WTC11 (cell line): Measurements from ENCODE around the gene WWP2. TPM values are rescaled to one million over a fixed set of nuclear protein-coding genes. Genes with fewer than 3 reads are reported as not detected.
"Not testable (repeated sequence)": the region's sequence is repeated elsewhere in the genome, so short reads cannot be mapped to it uniquely, and the experiment has no call there.

Experiments used
- ATAC-seq: fragments of 200-7000 bp; cut with Tn5 transposase; 2 replicates; pipeline ENCODE4 v1.10.0; 2021; ENCODE audit warnings: mild to moderate bottlenecking, moderate library complexity
- CTCF ChIA-PET: fragments of 300-600 bp; sonication (Branson Sonifier 250); formaldehyde crosslinking; loops from one replicate; lab custom pipeline; 2021; ENCODE audit warnings: antibody characterized with exemption; lab: Charles Lee
- POLR2A ChIA-PET: fragments of 350-600 bp; sonication (Branson Sonifier 250); formaldehyde crosslinking; loops from one replicate; lab custom pipeline; 2021; ENCODE audit warnings: antibody characterized with exemption; lab: Charles Lee
- DNase-seq: peaks from one replicate; pipeline ENCODE4 v3.0.0; 2021; ENCODE audit warnings: low spot score
- H3K27ac Mint-ChIP-seq: 2 replicates; pipeline ENCODE4 v1.8.0; 2021; ENCODE audit warnings: mixed read lengths
- H3K27me3 Mint-ChIP-seq: 2 replicates; pipeline ENCODE4 v1.8.0; 2021; ENCODE audit warnings: low read depth, mild to moderate bottlenecking, moderate library complexity, mixed read lengths
- H3K36me3 Mint-ChIP-seq: 2 replicates; pipeline ENCODE4 v1.8.0; 2021; ENCODE audit warnings: mixed read lengths
- H3K4me1 Mint-ChIP-seq: 2 replicates; pipeline ENCODE4 v1.8.0; 2022; ENCODE audit warnings: mixed read lengths
- H3K4me3 Mint-ChIP-seq: 2 replicates; pipeline ENCODE4 v1.8.0; 2021; ENCODE audit warnings: mild to moderate bottlenecking, moderate library complexity, mixed read lengths
- H3K9me3 Mint-ChIP-seq: 2 replicates; pipeline ENCODE4 v1.8.0; 2021; ENCODE audit warnings: mixed read lengths
- ATF1 ChIP-seq: sonication (generic); formaldehyde crosslinking; IDR thresholded peaks from 2 replicates; pipeline ENCODE4 v1.8.1; 2023; ENCODE audit warnings: mild to moderate bottlenecking, moderate library complexity, missing genetic modification reagents
- ETV6 ChIP-seq: sonication (generic); formaldehyde crosslinking; IDR thresholded peaks from 2 replicates; pipeline ENCODE4 v1.8.1; 2022; ENCODE audit warnings: mild to moderate bottlenecking, missing genetic modification reagents
- GABPB1 ChIP-seq: sonication (generic); formaldehyde crosslinking; IDR thresholded peaks from 2 replicates; pipeline ENCODE4 v1.8.1; 2023; ENCODE audit warnings: mild to moderate bottlenecking, missing genetic modification reagents
- MYBL2 ChIP-seq: sonication (generic); formaldehyde crosslinking; IDR thresholded peaks from 2 replicates; pipeline ENCODE4 v1.8.1; 2023; ENCODE audit warnings: mild to moderate bottlenecking, moderate library complexity, missing genetic modification reagents
- NFE2L1 ChIP-seq: sonication (generic); formaldehyde crosslinking; IDR thresholded peaks from 2 replicates; pipeline ENCODE4 v1.8.1; 2023; ENCODE audit warnings: missing genetic modification reagents
- TCF7 ChIP-seq: sonication (generic); formaldehyde crosslinking; IDR thresholded peaks from 2 replicates; pipeline ENCODE4 v1.8.0; 2022; ENCODE audit warnings: mild to moderate bottlenecking, low read depth, missing genetic modification reagents, moderate library complexity
- ZNF263 ChIP-seq: sonication (generic); formaldehyde crosslinking; IDR thresholded peaks from 2 replicates; pipeline ENCODE4 v1.8.1; 2022; ENCODE audit warnings: low read depth, mild to moderate bottlenecking, moderate library complexity, missing genetic modification reagents
- ZNF416 ChIP-seq: fragments of 250-450 bp; sonication (Bioruptor Pico); IDR thresholded peaks from 2 replicates; pipeline ENCODE4 v1.9.0; 2021; ENCODE audit warnings: mild to moderate bottlenecking, inconsistent platforms
- total RNA-seq: library from RNA; stranded (reverse); gene quantifications from 3 replicates; pipeline ENCODE4 v1.2.3, GENCODE V29; 2021
- TF ChIP-seq, protein P1 (sequence below): sonication (generic); formaldehyde crosslinking; IDR thresholded peaks from 2 replicates; pipeline ENCODE4 v1.8.1; 2022; ENCODE audit warnings: mild to moderate bottlenecking, missing genetic modification reagents, moderate library complexity, borderline replicate concordance
- TF ChIP-seq, protein P2 (sequence below): sonication (generic); formaldehyde crosslinking; IDR thresholded peaks from 2 replicates; pipeline ENCODE4 v1.8.1; 2023; ENCODE audit warnings: mild to moderate bottlenecking, missing genetic modification reagents
- TF ChIP-seq, protein P3 (sequence below): sonication (generic); formaldehyde crosslinking; conservative IDR thresholded peaks from 2 replicates; pipeline ENCODE4 v1.8.1; 2023; ENCODE audit warnings: mild to moderate bottlenecking, low read depth, missing genetic modification reagents, moderate library complexity
- TF ChIP-seq, protein P4 (sequence below): sonication (generic); formaldehyde crosslinking; IDR thresholded peaks from 2 replicates; pipeline ENCODE4 v1.8.1; 2023; ENCODE audit warnings: mild to moderate bottlenecking, missing genetic modification reagents, moderate library complexity
- TF ChIP-seq, protein P5 (sequence below): sonication (generic); formaldehyde crosslinking; IDR thresholded peaks from 2 replicates; pipeline ENCODE4 v1.8.0; 2022; ENCODE audit warnings: mild to moderate bottlenecking, missing genetic modification reagents
- TF ChIP-seq, protein P6 (sequence below): sonication (generic); formaldehyde crosslinking; IDR thresholded peaks from 2 replicates; pipeline ENCODE4 v1.8.1; 2022; ENCODE audit warnings: low read depth, mild to moderate bottlenecking, moderate library complexity, missing genetic modification reagents, borderline replicate concordance
- TF ChIP-seq, protein P7 (sequence below): fragments of 200-600 bp; IDR thresholded peaks from 2 replicates; pipeline ENCODE4 v1.8.0; 2022; ENCODE audit warnings: antibody characterized with exemption
- TF ChIP-seq, protein P8 (sequence below): sonication (generic); formaldehyde crosslinking; IDR thresholded peaks from 2 replicates; pipeline ENCODE4 v1.8.0; 2022; ENCODE audit warnings: mild to moderate bottlenecking, missing genetic modification reagents

The WWP2 gene
- total RNA-seq, 1 experiment from 2014 or later: 39.1 TPM

DNA sequence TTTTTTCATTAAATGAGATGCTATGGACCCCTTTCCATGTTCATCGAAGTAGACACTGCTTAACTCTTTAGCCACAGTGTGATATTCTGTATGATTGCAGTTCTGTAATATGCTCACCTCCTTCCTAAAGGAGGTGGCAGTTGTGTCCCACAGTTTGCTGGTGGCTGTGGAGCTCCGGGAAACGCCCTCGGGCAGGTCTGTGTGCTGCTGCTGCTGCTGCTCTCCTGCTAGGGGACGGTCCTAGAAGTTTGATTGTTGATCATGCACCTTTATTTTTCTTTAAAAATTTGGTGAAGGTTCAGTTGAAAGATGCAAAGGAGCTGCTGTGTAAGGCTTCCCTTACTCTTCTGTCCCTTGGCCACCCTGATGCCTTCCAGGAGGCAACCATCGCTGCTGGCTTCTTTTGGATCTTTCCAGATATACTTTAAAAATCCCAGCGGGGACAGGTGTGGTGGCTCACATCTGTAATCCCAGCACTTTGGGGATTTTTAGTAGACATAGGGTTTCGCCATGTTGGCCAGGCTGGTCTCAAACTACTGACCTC is 180.6 kb downstream of the WWP2 start:
- DNase-seq (no peak), ATAC-seq (no peak)
- Mint-ChIP-seq H3K27ac (no peak overlapping the region), H3K4me1 (no peaks in the 10 kb centered on the region), H3K9me3 (no peaks in the 10 kb centered on the region), H3K4me3 (no peak overlapping the region), H3K36me3 (peaks cover 9% of the 10 kb centered on the region), H3K27me3 (no peaks in the 10 kb centered on the region)
- ChIA-PET CTCF (interaction anchor here (1.0 kb wide), 1 partner anchor 12 kb away, joined by 3 read pairs; no protein-coding TSS in a partner anchor), POLR2A (no interaction called here)
- TF ChIP-seq ETV6 (CRISPR knock-in tag): no peak
- no peak for TF ChIP-seq MYBL2 (CRISPR knock-in tag)
- TF ChIP-seq GABPB1 (CRISPR knock-in tag): no peak
- TF ChIP-seq, protein P1, sequence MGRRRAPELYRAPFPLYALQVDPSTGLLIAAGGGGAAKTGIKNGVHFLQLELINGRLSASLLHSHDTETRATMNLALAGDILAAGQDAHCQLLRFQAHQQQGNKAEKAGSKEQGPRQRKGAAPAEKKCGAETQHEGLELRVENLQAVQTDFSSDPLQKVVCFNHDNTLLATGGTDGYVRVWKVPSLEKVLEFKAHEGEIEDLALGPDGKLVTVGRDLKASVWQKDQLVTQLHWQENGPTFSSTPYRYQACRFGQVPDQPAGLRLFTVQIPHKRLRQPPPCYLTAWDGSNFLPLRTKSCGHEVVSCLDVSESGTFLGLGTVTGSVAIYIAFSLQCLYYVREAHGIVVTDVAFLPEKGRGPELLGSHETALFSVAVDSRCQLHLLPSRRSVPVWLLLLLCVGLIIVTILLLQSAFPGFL (CRISPR knock-in tag): no peak
- TF ChIP-seq, protein P2, sequence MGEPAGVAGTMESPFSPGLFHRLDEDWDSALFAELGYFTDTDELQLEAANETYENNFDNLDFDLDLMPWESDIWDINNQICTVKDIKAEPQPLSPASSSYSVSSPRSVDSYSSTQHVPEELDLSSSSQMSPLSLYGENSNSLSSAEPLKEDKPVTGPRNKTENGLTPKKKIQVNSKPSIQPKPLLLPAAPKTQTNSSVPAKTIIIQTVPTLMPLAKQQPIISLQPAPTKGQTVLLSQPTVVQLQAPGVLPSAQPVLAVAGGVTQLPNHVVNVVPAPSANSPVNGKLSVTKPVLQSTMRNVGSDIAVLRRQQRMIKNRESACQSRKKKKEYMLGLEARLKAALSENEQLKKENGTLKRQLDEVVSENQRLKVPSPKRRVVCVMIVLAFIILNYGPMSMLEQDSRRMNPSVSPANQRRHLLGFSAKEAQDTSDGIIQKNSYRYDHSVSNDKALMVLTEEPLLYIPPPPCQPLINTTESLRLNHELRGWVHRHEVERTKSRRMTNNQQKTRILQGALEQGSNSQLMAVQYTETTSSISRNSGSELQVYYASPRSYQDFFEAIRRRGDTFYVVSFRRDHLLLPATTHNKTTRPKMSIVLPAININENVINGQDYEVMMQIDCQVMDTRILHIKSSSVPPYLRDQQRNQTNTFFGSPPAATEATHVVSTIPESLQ: no peak
- TF ChIP-seq, protein P3, sequence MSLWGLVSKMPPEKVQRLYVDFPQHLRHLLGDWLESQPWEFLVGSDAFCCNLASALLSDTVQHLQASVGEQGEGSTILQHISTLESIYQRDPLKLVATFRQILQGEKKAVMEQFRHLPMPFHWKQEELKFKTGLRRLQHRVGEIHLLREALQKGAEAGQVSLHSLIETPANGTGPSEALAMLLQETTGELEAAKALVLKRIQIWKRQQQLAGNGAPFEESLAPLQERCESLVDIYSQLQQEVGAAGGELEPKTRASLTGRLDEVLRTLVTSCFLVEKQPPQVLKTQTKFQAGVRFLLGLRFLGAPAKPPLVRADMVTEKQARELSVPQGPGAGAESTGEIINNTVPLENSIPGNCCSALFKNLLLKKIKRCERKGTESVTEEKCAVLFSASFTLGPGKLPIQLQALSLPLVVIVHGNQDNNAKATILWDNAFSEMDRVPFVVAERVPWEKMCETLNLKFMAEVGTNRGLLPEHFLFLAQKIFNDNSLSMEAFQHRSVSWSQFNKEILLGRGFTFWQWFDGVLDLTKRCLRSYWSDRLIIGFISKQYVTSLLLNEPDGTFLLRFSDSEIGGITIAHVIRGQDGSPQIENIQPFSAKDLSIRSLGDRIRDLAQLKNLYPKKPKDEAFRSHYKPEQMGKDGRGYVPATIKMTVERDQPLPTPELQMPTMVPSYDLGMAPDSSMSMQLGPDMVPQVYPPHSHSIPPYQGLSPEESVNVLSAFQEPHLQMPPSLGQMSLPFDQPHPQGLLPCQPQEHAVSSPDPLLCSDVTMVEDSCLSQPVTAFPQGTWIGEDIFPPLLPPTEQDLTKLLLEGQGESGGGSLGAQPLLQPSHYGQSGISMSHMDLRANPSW (CRISPR knock-in tag): no peak
- TF ChIP-seq NFE2L1 (CRISPR knock-in tag): no peak
- TF ChIP-seq ATF1 (CRISPR knock-in tag): no peak
- TF ChIP-seq, protein P4, sequence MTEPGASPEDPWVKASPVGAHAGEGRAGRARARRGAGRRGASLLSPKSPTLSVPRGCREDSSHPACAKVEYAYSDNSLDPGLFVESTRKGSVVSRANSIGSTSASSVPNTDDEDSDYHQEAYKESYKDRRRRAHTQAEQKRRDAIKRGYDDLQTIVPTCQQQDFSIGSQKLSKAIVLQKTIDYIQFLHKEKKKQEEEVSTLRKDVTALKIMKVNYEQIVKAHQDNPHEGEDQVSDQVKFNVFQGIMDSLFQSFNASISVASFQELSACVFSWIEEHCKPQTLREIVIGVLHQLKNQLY: no peak
- TF ChIP-seq, protein P5, sequence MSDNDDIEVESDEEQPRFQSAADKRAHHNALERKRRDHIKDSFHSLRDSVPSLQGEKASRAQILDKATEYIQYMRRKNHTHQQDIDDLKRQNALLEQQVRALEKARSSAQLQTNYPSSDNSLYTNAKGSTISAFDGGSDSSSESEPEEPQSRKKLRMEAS (CRISPR knock-in tag): no peak
- TF ChIP-seq, protein P6, sequence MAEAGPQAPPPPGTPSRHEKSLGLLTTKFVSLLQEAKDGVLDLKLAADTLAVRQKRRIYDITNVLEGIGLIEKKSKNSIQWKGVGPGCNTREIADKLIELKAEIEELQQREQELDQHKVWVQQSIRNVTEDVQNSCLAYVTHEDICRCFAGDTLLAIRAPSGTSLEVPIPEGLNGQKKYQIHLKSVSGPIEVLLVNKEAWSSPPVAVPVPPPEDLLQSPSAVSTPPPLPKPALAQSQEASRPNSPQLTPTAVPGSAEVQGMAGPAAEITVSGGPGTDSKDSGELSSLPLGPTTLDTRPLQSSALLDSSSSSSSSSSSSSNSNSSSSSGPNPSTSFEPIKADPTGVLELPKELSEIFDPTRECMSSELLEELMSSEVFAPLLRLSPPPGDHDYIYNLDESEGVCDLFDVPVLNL: no peak
- no peak for TF ChIP-seq TCF7 (CRISPR knock-in tag)
- TF ChIP-seq, protein P7, sequence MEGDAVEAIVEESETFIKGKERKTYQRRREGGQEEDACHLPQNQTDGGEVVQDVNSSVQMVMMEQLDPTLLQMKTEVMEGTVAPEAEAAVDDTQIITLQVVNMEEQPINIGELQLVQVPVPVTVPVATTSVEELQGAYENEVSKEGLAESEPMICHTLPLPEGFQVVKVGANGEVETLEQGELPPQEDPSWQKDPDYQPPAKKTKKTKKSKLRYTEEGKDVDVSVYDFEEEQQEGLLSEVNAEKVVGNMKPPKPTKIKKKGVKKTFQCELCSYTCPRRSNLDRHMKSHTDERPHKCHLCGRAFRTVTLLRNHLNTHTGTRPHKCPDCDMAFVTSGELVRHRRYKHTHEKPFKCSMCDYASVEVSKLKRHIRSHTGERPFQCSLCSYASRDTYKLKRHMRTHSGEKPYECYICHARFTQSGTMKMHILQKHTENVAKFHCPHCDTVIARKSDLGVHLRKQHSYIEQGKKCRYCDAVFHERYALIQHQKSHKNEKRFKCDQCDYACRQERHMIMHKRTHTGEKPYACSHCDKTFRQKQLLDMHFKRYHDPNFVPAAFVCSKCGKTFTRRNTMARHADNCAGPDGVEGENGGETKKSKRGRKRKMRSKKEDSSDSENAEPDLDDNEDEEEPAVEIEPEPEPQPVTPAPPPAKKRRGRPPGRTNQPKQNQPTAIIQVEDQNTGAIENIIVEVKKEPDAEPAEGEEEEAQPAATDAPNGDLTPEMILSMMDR: no peak
- no peak for TF ChIP-seq ZNF263 (CRISPR knock-in tag)
- TF ChIP-seq, protein P8, sequence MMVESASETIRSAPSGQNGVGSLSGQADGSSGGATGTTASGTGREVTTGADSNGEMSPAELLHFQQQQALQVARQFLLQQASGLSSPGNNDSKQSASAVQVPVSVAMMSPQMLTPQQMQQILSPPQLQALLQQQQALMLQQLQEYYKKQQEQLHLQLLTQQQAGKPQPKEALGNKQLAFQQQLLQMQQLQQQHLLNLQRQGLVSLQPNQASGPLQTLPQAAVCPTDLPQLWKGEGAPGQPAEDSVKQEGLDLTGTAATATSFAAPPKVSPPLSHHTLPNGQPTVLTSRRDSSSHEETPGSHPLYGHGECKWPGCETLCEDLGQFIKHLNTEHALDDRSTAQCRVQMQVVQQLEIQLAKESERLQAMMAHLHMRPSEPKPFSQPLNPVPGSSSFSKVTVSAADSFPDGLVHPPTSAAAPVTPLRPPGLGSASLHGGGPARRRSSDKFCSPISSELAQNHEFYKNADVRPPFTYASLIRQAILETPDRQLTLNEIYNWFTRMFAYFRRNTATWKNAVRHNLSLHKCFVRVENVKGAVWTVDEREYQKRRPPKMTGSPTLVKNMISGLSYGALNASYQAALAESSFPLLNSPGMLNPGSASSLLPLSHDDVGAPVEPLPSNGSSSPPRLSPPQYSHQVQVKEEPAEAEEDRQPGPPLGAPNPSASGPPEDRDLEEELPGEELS (CRISPR knock-in tag): no peak
- TF ChIP-seq ZNF416 (CRISPR knock-in tag): no peak

DNA sequence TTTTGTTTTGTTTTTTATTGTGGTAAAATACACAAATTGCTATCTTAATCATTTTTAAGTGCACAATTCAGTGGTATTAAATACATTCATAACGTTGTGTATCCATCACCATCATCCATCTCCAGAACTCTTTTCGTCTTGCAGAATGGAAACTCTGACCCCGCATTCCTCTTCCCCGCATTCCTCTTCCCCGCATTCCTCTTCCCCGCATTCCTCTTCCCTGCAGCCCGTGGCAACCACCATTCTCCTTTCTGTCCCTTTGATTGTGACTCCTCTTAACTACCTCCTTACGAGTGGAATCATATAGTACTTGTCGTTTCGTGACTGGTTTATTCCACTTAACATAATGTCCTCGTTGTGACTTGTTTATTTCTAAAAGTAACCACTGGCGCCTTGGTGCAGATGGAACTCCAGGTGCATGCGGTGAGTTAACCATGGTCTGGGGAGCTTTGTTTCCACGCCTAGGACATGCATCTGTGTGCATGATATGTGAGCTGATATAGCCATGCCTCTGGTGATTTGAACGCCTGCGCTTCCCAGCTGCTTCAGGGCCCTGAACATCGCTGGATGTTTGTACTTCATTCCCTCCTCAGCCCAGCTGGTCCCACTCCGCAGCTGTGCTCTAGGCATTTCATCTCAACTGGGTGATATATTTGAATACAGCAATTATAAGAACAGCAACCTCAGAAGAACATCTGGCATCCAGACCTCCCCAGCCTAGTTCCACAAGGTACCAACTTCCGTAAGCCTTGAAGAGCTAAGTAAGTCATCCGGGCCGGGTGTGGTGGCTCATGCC is 181.3 kb downstream of the WWP2 start:
- H3K4me1 Mint-ChIP-seq, H3K27me3 Mint-ChIP-seq, H3K9me3 Mint-ChIP-seq, H3K4me3 Mint-ChIP-seq, DNase-seq, H3K36me3 Mint-ChIP-seq, ATAC-seq, POLR2A ChIA-PET: not testable (repeated sequence)
- peak overlapping the region; percentile 23; the same call in 1 of the 2 replicates for H3K27ac Mint-ChIP-seq
- CTCF ChIA-PET: interaction anchor here (1.0 kb wide), 1 partner anchor 13 kb away, joined by 3 read pairs; no protein-coding TSS in a partner anchor

DNA sequence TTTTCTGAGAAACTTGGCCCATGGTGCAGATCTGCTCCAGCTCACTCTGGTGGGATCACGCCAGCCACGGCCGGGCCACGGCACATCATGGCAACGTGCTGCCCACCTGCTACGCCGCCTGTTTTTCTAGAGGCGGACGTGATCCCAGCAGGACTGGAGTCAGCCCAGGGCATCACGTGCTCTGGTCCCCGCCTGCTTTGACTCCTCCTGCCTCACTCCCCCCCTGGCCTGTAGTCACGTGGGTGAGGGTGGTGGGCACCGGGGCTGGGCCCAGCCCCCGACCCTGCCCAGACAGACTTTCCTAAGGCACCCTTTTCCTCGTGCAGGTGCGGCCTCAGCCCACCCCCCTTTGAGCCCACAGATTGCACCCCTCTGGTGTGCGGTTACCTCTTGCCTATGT is 188.3 kb downstream of the WWP2 start:
- H3K4me3 Mint-ChIP-seq, ATAC-seq, H3K27me3 Mint-ChIP-seq: not testable (repeated sequence)

More for the DNA sequence above, 188.3 kb downstream of the WWP2 start:
- POLR2A ChIA-PET, H3K36me3 Mint-ChIP-seq, H3K4me1 Mint-ChIP-seq, H3K27ac Mint-ChIP-seq, H3K9me3 Mint-ChIP-seq, DNase-seq, CTCF ChIA-PET: not testable (repeated sequence)
